SKM-1 treated with dmso at 0.1 percent for 144 hours (cell line): ENCODE results near the gene CNN1.
A peak's percentile ranks its signal among the peaks of the same experiment; 100 is the strongest.

Source experiments
- DNase-seq: peaks from one replicate; lab custom pipeline; 2025; ENCODE audit not compliant: unreplicated experiment; lab: John Stamatoyannopoulos, UW

Gene CNN1

GRCh38 chr19:11534538-11534937 is 4.1 kb upstream of the CNN1 start:
- DNase-seq, result peak; percentile 9

- DNase-seq, result no peak
These were observed 3.7 kb upstream of the CNN1 start for GRCh38 chr19:11534948-11535347.

DNA sequence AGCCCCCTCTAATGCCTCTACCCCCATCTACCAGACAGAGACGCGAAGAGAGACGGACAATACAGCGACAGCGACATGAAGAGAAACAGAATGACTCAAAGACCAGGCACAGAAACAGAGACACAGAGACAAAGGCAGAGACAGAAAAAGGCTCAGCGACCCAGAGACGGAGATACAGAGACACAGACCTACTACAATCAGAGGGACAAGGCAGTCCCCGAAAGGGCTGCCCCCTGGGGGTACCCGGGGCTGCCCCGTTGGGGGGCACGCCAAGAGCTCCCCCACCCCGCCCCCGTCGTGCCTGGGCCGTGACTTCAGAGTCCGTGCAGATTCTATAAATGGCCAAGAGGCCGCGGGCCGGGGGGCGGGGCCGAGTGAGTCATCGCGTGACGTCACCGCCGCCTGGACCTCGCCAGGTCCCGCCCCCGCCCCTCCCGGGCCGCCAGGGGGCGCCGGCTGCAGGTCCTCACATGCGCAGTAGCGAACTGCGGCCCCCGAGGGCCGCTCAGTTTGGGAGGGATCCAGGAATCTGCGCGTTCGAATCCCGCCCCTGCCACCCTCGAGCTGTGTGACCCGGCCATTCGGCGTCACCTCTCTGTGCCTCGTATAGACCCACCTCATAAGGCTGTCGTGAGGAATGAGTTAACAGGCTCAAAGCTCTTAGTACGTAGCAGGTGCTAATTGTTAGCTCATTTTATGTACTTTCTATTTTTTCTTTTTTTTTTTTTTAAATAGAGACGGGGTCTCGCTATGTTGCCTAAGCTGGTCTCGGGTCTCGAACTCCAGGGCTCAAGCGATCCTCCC is 2.7 kb upstream of the CNN1 start:
- peak; percentile 59 for DNase-seq

DNA sequence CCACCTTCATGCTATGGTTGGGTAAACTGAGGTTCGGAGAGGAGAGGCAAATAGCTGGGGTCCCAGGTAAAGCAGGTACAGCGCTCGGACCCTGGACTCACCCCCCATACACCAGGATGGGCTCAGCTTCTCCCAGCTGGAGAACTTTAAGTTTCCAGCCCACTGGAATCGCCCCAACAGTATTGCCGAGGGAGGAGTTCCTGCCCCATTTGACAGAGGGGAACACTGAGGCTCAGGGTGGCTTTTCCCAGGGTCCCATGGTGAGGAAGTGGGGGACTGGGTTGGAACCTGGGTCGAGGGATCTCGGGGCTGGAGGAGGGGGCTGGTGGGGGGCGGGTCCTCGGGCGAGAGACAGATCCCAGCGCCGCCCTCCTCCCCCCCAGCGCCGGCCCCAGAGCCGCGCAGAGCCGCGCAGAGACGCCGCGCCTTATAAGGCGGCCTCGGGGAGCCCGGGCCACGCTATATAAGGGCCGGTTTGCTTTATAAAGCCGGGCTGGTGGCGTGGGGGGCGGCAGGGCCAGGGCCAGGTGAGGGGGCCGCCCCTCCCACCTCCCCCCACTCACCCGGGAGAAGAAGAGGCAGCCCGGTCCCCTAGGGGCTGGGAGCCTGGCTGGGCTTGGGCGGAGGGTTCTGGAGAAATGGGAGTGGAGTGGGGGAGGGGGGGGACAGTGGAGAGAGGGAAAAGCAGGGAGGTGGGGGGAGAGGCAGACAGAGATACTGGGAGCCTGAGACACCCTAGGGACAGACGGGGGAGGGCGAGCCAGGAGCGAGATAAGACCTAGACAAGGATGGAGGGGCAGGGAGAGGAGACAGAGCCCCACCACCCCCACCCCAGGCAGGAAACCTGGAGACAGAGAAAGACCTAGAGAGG is 1.1 kb downstream of the CNN1 start:
- DNase-seq, result no peak

- no peak for DNase-seq
These were observed 2.0 kb downstream of the CNN1 start for GRCh38 chr19:11540645-11541044.

DNA sequence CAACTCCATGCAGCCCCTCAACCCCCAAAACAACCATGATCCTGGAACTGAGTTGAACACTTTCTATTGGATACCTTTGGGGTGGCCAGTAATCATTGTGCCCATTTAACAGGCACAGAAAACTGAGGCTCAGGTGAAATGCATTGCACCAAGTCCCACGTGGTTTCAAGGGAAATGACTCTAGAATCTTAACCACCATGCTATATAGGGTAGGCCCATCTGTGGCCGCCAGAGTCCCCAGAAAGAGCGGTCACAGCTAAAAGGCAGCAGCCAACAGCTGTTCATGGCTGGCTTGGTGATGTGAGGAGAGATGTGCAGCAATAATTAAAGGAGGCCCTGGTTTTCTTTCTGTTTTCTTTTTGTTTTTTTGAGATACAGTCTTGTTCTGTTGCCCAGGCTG is 2.6 kb downstream of the CNN1 start:
- DNase-seq, result no peak

DNA sequence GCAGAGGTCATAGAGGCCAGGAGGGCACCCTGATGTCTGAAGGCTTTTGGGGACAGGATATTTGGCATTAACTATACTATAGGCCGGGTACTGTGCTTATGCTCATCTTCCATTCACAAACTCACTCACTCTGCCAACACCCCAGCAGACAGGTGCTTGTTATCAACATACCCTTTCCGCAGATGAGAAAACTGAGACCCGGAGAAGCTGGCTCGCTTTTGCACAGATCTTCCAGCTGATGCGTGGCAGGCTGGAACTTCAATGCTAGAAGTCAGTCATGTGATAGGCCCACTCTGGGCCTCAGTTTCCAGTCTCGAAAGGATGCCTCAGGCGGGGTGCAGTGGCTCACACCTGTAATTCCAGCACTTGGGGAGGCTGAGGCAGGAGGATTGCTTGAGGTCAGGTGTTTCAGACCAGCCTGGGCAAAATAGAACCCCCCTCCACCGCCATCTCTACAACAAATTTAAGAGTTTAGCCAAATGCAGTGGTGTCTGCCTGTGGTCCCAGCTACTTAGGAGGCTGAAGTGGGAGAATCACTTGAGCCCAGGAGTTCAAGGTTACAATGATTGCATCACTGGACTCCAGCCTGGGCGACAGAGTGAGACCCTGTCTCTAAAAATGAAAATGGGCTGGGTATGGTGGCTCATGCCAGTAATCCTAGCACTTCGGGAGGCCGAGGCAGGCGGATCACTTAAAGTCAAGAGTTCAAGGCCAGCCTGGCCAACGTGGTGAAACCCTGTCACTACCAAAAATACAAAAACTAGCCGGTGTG is 9.5 kb downstream of the CNN1 start:
- no peak for DNase-seq

DNA sequence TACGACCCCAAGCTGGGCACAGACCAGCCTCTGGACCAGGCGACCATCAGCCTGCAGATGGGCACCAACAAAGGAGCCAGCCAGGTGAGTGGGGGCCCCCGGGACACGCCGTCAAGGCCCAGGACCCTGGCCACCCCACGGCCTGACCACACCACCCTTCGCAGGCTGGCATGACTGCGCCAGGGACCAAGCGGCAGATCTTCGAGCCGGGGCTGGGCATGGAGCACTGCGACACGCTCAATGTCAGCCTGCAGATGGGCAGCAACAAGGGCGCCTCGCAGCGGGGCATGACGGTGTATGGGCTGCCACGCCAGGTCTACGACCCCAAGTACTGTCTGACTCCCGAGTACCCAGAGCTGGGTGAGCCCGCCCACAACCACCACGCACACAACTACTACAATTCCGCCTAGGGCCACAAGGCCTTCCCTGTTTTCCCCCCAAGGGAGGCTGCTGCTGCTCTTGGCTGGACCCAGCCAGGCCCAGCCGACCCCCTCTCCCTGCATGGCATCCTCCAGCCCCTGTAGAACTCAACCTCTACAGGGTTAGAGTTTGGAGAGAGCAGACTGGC is 10.8 kb downstream of the CNN1 start:
- no peak for DNase-seq

DNA sequence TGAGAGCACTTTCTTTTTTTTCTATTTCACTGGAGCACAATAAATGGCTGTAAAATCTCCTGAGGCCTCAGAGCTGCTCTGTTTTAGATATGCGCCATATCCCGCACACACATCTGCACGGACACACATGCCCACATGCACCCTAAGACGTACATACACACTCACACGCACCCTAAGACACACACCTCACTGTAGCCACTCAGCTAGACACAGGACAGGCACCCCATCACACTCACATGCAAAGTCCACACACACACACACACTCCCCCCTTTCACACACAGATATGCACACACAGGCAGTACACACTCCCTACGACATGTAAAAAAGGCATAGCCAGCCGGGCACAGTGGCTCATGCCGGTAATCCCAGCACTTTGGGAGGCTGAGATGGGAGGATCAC is 11.6 kb downstream of the CNN1 start:
- no peak for DNase-seq

DNA sequence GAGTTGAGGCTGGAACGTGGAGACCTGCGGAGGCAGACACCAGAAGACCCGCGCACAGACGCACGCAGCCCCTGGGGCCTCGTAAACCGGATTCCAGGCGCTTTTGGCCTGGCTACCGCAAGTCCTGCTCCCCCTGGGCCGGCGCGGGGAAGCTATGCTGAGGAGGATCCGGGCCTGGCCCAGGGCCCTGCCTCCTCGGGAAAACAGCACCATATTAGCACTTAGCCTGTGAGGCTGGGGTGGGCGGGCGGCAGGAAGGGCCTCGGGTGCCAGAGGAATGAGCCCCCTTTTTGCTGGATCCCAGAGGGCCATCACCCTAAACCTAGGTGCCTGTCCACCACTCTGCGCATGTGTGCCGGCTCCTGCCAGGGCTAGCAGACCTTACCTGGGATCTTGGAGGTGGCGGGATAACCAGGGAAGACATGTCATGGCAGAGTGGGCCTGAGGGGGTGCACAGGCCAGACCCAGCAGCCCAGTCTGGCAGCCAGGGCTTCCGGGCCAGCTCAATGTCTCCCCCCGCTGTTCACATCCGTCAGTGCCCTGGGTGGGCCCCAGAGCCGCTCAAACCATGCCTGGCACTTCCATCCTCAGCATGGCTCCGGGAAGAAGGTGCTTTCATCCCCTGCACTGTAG is 13.1 kb downstream of the CNN1 start:
- DNase-seq, result no peak

DNA sequence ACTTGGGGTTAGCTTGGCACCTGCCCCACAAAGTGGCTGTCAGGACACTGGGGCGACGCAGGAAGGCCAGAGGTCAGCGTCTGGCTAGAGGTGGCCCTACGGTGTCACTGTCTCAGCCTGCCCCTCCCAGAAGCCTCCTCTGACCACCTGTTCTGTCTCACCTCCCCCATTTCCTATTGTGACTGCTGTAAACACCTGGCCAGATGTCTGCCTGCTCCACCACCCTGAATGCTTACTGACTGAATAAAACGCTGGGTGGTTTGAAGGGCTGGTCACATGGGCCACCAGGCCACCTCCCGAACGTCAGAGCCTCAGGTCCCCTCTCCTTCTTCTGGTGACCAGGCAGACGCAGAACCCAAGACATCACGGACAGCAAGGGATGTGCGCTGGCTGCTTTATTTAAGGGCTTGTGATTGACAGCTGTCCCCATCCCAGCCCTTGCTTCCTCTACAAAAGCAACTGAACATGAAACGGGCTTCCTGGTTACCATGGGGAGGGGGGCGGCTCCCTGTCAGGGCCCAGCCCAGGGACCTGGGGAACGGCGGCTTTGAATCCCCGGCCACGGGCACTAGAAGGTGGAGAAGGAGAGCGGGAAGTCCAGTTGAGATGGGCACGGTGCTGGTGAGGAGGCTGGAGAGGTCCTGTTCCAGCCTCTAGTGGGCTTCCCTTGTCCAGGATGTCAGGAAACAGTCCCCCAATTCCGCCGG is 14.2 kb downstream of the CNN1 start:
- no peak for DNase-seq

GRCh38 chr19:11554160-11554559 is 15.5 kb downstream of the CNN1 start:
- no peak for DNase-seq

DNA sequence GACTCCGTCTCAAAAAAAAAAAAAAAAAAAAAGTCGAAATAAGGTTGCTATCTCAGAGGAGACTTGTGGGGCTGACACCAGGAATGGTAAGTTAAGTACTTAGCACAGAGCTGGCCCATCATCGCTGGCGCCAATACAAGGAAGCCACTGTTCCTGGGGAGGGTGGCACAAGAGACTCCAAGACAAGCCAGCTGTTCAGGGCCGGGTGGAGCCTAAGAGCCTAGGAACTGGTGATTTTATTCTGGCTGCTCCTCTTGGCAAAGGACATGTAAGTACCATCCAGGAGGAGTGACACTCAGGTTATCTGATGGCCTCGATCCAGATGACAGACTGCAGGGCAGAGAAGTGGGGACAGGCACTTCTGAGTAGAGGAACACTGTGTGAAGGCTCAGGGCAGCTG is 16.6 kb downstream of the CNN1 start:
- DNase-seq, result no peak

DNA sequence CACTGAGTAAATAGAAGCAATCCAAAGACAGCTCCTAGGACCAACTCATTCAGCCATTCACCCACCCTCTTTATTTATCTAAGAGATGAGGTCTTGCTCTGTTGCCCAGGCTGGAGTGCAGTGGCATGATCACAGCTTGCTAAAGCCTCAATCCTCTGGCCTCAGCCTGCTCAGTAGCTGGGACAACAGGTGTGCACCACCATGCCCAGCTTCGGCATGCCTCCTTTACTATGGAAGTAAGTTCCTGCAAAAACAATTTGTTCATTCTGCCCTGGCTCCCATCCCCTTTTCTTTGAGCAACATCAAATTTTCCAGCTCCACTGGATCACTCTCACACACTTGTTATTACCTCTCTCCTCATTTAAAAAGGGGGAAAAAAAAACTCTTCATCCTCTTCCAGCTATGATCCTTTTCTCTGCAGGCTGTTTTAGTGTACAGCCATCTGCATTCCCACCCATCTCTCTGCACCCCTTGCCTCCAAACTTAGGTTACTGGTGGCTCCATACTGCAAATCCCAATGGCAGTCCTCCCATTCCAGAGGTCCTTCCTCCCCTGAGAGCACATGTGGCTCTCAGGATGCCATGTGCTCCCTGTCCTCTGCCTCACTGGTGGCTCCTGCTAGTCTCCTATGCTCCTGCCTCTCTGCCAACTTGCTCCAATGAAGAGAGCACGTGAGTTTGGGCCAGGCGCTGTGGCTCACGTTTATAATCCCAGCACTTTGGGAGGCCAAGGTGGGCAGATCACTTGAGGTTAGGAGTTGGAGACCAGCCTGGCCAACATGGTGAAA is 18.2 kb downstream of the CNN1 start:
- DNase-seq, result no peak

DNA sequence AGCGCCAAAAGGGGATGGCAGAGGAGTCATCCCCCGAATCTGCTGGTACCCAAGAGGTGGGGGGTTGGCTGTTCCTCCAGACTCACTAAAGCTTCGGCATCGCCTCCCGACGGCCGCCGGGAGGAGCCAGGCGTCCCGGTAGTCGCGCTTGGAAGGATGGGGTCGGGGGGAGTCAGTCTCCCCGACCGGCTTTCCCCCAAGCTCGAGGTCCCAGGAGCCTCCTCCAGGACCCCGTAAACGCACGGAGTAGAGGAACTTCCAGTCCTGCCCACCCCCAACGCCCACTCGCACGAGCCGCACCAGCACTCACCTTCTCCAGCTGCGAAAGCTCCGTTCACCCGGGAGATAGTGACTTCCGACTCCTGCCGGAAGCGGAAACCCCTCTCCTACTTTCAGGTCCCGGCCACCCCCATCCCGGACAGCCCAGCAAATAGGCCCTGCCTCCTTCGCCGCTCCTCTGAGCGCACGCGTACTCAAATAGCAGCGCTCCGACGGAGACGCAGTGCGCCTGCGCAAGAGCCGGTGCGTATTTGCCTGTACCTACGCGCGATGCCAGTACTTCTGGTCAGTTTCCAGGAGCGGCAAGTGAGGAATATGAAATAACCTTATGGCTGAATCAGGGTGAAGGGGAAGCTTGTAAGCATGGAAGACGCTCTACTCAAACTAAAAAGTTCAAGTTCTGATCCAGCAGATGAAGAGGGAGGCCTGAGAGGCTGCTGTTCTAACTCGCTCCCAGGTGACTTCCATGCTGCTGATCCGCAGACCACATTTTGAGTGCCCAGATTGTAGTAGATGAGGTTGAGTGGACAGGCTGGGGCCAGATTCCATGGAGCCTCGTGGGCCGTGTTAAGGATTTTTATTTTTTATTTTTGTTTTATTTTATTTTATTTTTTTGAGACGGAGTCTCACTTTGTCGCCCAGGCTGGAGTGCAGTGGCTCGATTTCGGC is 20.5 kb downstream of the CNN1 start, which contains the start of gene ELOF1:
Gene ELOF1, minus strand, starts transcription at position 350 of the 948 bp plus-strand sequence. CDS start 4,883 bp downstream, outside the sequence.
- peak; percentile 95 for DNase-seq

- peak; percentile 63 for DNase-seq
These were observed 21.9 kb downstream of the CNN1 start for GRCh38 chr19:11560404-11561051.

GRCh38 chr19:11563532-11563931 is 24.9 kb downstream of the CNN1 start:
- DNase-seq, result no peak
